Measurements from ENCODE around the gene PHOSPHO2.

DNA sequence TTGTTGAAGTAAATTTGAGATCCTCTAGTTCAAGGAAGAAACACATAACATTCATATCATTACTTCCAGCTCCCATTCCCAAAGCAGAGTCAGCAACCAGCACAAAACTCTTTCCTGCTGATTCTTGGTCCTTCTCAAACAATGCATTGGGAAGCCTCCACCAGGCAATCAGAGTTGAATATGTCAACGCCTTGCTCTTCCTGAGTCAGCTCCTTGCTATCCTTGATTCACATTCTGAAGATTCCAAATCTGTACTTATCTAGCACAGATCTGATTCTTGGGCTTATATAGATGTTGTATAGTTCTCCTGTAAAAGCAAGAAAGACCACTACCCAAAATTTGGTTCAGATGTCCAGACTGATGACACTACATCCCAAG, 29.7 kb upstream of the PHOSPHO2 start:
- TF ChIP-seq, protein P1, sequence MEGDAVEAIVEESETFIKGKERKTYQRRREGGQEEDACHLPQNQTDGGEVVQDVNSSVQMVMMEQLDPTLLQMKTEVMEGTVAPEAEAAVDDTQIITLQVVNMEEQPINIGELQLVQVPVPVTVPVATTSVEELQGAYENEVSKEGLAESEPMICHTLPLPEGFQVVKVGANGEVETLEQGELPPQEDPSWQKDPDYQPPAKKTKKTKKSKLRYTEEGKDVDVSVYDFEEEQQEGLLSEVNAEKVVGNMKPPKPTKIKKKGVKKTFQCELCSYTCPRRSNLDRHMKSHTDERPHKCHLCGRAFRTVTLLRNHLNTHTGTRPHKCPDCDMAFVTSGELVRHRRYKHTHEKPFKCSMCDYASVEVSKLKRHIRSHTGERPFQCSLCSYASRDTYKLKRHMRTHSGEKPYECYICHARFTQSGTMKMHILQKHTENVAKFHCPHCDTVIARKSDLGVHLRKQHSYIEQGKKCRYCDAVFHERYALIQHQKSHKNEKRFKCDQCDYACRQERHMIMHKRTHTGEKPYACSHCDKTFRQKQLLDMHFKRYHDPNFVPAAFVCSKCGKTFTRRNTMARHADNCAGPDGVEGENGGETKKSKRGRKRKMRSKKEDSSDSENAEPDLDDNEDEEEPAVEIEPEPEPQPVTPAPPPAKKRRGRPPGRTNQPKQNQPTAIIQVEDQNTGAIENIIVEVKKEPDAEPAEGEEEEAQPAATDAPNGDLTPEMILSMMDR (conservative IDR thresholded peaks at IDR 0.05; ENCODE audit: low read depth in 2 of 2) = no peak
- TF ChIP-seq STAT1 (IDR thresholded peaks at IDR 0.05; ENCODE audit: unreplicated experiment) = no peak
- TF ChIP-seq, protein P2, sequence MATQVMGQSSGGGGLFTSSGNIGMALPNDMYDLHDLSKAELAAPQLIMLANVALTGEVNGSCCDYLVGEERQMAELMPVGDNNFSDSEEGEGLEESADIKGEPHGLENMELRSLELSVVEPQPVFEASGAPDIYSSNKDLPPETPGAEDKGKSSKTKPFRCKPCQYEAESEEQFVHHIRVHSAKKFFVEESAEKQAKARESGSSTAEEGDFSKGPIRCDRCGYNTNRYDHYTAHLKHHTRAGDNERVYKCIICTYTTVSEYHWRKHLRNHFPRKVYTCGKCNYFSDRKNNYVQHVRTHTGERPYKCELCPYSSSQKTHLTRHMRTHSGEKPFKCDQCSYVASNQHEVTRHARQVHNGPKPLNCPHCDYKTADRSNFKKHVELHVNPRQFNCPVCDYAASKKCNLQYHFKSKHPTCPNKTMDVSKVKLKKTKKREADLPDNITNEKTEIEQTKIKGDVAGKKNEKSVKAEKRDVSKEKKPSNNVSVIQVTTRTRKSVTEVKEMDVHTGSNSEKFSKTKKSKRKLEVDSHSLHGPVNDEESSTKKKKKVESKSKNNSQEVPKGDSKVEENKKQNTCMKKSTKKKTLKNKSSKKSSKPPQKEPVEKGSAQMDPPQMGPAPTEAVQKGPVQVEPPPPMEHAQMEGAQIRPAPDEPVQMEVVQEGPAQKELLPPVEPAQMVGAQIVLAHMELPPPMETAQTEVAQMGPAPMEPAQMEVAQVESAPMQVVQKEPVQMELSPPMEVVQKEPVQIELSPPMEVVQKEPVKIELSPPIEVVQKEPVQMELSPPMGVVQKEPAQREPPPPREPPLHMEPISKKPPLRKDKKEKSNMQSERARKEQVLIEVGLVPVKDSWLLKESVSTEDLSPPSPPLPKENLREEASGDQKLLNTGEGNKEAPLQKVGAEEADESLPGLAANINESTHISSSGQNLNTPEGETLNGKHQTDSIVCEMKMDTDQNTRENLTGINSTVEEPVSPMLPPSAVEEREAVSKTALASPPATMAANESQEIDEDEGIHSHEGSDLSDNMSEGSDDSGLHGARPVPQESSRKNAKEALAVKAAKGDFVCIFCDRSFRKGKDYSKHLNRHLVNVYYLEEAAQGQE (IDR thresholded peaks at IDR 0.05; ENCODE audit: unreplicated experiment) = no peak
- TF ChIP-seq POLR2AphosphoS5 (IDR thresholded peaks at IDR 0.05; ENCODE audit: low read depth) = no peak
